Measurements from ENCODE around the gene IFNA21.

The IFNA21 gene

DNA sequence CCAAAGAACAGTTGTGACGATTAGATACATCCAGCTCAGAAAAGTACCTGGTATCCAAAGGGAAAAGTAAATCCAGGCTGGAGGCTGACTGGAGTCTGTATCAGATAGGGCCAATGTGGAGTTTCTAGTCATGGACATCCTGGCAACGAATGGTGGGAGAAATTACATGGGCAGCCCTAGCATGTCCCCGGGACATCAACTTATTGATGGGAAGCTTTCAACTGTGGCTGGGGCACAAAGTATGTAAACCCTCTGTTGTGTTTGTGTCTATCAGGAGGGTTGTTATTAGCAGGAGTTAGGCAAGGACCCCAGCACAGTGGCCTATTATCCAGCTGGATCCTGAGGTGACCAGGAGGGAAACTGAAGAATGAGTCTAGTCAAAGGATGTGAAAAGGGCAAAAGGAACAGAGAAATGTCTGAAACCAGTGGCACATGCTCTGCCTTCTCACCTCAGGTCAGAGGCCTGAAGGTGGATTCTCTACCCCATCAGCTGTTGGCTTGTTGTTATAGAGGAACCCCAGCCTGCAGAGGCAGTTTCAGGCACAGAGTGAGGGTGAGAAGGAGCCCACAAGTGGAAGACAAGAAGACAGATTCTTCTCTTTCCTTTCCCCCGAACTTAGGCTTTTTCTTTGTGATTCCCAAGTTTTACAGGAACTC, 44.7 kb downstream of the IFNA21 start:
- TF ChIP-seq, protein P1, sequence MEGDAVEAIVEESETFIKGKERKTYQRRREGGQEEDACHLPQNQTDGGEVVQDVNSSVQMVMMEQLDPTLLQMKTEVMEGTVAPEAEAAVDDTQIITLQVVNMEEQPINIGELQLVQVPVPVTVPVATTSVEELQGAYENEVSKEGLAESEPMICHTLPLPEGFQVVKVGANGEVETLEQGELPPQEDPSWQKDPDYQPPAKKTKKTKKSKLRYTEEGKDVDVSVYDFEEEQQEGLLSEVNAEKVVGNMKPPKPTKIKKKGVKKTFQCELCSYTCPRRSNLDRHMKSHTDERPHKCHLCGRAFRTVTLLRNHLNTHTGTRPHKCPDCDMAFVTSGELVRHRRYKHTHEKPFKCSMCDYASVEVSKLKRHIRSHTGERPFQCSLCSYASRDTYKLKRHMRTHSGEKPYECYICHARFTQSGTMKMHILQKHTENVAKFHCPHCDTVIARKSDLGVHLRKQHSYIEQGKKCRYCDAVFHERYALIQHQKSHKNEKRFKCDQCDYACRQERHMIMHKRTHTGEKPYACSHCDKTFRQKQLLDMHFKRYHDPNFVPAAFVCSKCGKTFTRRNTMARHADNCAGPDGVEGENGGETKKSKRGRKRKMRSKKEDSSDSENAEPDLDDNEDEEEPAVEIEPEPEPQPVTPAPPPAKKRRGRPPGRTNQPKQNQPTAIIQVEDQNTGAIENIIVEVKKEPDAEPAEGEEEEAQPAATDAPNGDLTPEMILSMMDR (conservative IDR thresholded peaks at IDR 0.05; ENCODE audit: low read depth, low read length): no peak
- DNase-seq (ENCODE audit: low read depth): no peak
- no peak overlapping the region for H3K4me3 ChIP-seq (ENCODE audit: low read depth, low read length)

DNA sequence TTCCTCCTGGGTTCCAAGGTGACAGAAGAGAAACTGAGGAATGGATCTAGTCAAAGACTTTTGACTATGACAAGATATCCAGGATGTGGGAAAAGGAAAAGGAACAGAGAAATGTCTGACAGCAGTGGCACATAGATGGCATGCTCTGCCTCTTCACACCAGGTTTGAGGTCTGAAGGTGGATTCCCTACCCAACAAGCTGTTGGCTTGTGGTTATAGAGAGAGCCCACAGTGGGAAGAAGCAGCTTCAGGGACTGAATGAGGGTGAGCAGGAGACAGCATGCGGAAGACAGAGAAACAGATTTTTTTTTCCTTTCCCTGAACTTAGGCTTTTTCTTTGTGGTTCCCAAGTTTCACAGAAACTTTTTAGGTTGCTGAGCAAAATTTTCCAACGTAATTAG, 45.4 kb downstream of the IFNA21 start:
- H3K4me3 ChIP-seq (ENCODE audit: low read depth, low read length): no peak overlapping the region
- no peak for DNase-seq (ENCODE audit: low read depth)
- TF ChIP-seq, protein P1 (conservative IDR thresholded peaks at IDR 0.05; ENCODE audit: low read depth, low read length): no peak

DNA sequence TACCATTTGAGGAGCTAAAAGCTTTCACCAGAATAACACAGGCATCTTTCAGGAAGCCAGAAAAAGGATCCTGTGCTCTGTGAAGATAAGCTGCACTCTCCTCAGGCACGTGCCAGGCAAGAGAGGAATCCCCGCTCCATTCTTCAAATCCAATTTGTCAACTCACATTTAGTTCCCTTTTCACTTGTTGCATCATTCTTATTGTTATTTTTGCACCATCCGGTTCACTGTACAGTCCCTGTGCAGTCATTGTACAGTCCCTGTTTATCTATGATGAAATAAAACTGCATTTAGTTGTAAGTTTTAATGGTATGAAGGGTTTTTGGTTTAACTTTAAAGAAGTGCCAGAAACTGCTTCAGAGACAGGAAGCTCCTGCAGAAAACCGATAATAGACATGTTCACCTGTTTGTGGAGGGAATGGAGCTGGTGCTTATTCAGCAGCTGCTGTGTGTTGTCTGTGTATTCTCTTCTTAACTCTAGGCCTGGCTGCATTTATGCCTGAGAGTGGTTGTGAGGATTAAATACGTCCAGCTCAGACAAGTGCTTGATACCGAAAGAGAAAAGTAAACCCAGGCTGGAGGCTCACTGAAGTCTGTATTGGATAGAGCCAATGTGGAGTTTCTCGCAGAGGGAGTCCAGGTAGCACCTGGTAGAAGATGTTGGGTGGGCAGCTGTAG, 47.2 kb downstream of the IFNA21 start:
- no peak for DNase-seq (ENCODE audit: low read depth)
- H3K4me3 ChIP-seq (ENCODE audit: low read depth, low read length): no peak overlapping the region
- TF ChIP-seq, protein P1 (conservative IDR thresholded peaks at IDR 0.05; ENCODE audit: low read depth, low read length): no peak

All from choroid plexus epithelial cell (primary cell).